SK-N-SH (cell line): ENCODE data around the gene C6orf89.

Experiments
- CTCF ChIP-seq: fragments of 200-600 bp; sonication (generic); IDR thresholded peaks from 2 replicates; pipeline ENCODE4 v1.6.1; 2017; ENCODE audit warnings: antibody characterized with exemption, mild to moderate bottlenecking, moderate library complexity
- EP300 ChIP-seq, 2 experiments: IDR thresholded peaks; 2 replicates each; pipeline versions ENCODE4 v1.4.0 to v1.6.1; 2012; ENCODE audit warnings: borderline replicate concordance in 1 of 2, low read depth in 1 of 2, low read length in 1 of 2
- GABPA ChIP-seq: IDR thresholded peaks from 2 replicates; pipeline ENCODE4 v1.4.0; 2012; ENCODE audit warnings: low read depth, mild to moderate bottlenecking
- JUND ChIP-seq: IDR thresholded peaks from 2 replicates; pipeline ENCODE4 v1.4.0; 2012
- MEF2A ChIP-seq: IDR thresholded peaks from 2 replicates; pipeline ENCODE4 v1.4.0; 2012; ENCODE audit warnings: low read depth, borderline replicate concordance
- NFIC ChIP-seq: IDR thresholded peaks from 2 replicates; pipeline ENCODE4 v1.4.0; 2012; ENCODE audit warnings: borderline replicate concordance
- NRF1 ChIP-seq: IDR thresholded peaks from 2 replicates; pipeline ENCODE4 v1.6.1; 2012; ENCODE audit warnings: low read depth, mild to moderate bottlenecking, low read length
- RAD21 ChIP-seq: IDR thresholded peaks from 2 replicates; pipeline ENCODE4 v1.6.1; 2012; ENCODE audit warnings: mild to moderate bottlenecking, low read length
- YY1 ChIP-seq: IDR thresholded peaks from 2 replicates; pipeline ENCODE4 v1.4.0; 2012; ENCODE audit warnings: low read depth, mild to moderate bottlenecking
- TF ChIP-seq, protein P1 (sequence below): fragments of 150-350 bp; IDR thresholded peaks from 2 replicates; pipeline ENCODE4 v1.6.1; 2017; ENCODE audit warnings: antibody characterized with exemption, low read length, low read depth, borderline replicate concordance

DNA sequence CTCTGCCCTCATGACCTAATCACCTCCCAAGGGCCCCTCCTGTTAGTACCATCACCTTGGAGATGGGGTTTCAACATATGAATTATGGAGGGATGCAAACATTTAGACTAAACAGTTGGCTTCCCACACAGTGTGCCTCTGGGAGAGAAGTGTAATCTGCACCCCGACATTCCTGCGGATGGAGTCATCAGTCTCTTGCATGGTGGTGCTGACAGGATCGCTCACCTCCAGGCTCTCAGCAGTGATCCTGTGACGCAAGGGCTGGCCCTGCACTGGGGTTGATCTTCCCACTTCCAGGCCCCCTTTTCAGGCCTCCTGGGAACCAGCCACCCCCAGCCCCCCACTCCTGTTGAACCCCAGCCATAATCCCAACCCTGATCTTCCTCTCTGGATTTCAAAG, 52.8 kb downstream of the C6orf89 start:
- no peak for TF ChIP-seq CTCF
- TF ChIP-seq NRF1: no peak
- TF ChIP-seq YY1: no peak
- no peak for TF ChIP-seq JUND
- no peak for TF ChIP-seq RAD21
- no peak for TF ChIP-seq EP300 (IDR thresholded peaks at IDR 0.05; ENCODE audit: borderline replicate concordance in 1 of 2, low read depth in 1 of 2, low read length in 1 of 2)
- TF ChIP-seq, protein P1, sequence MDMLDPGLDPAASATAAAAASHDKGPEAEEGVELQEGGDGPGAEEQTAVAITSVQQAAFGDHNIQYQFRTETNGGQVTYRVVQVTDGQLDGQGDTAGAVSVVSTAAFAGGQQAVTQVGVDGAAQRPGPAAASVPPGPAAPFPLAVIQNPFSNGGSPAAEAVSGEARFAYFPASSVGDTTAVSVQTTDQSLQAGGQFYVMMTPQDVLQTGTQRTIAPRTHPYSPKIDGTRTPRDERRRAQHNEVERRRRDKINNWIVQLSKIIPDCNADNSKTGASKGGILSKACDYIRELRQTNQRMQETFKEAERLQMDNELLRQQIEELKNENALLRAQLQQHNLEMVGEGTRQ: no peak
- no peak for TF ChIP-seq GABPA
- no peak for TF ChIP-seq NFIC
- TF ChIP-seq MEF2A: no peak
